K562 (cell line): ENCODE results near the gene ELOVL1. TPM values are rescaled to one million over a fixed set of nuclear protein-coding genes. Genes with fewer than 3 reads are reported as not detected.

Experiments
- BCL6 ChIP-seq: fragments of 250-450 bp; sonication (Bioruptor Pico); IDR thresholded peaks from 2 replicates; pipeline ENCODE4 v1.4.0; 2020
- DMBX1 ChIP-seq: fragments of 250-450 bp; sonication (Bioruptor Pico); IDR thresholded peaks from 2 replicates; pipeline ENCODE4 v1.8.0; 2022; ENCODE audit warnings: inconsistent platforms, mild to moderate bottlenecking, moderate library complexity, borderline replicate concordance
- DNMT1 ChIP-seq: fragments of 450-650 bp; IDR thresholded peaks from 2 replicates; pipeline ENCODE4 v1.6.1; 2016; ENCODE audit warnings: antibody characterized with exemption, mild to moderate bottlenecking
- KDM1A ChIP-seq, 2 experiments: fragments of 450-650 bp; IDR thresholded peaks; 2 replicates each; pipeline ENCODE4 v1.6.1; 2016; ENCODE audit warnings: mild to moderate bottlenecking in 2 of 2
- KLF13 ChIP-seq: fragments of 450-650 bp; IDR thresholded peaks from 2 replicates; pipeline ENCODE4 v1.6.1; 2016; ENCODE audit warnings: missing genetic modification characterization, low read depth, mild to moderate bottlenecking, missing compliant biosample characterization, moderate library complexity, borderline replicate concordance
- MBD2 ChIP-seq: sonication (generic); IDR thresholded peaks from 2 replicates; pipeline ENCODE4 v1.6.1; 2016; ENCODE audit warnings: low read depth, borderline replicate concordance
- NR2C2 ChIP-seq, 2 experiments: fragments of 200-800 bp in 1 of 2; sonication (Bioruptor generic) in 1 of 2; sonication (generic) in 1 of 2; formaldehyde crosslinking in 1 of 2; IDR thresholded peaks; 2 replicates each; pipeline versions ENCODE4 v1.6.1 to v1.8.0; 2016 to 2022; ENCODE audit warnings: mild to moderate bottlenecking in 1 of 2, missing compliant biosample characterization in 1 of 2, missing genetic modification characterization in 1 of 2, missing genetic modification reagents in 1 of 2
- PHB ChIP-seq: fragments of 250-450 bp; sonication (Bioruptor Pico); IDR thresholded peaks from 2 replicates; pipeline ENCODE4 v1.5.0; 2021
- RNF2 ChIP-seq: sonication (generic); IDR thresholded peaks from 2 replicates; pipeline ENCODE4 v1.6.1; 2016
- RUNX1 ChIP-seq: sonication (generic); IDR thresholded peaks from 2 replicates; pipeline ENCODE4 v1.6.1; 2016; ENCODE audit warnings: antibody characterized with exemption, low read depth
- SIN3B ChIP-seq: fragments of 450-650 bp; IDR thresholded peaks from 2 replicates; pipeline ENCODE4 v1.6.1; 2017; ENCODE audit warnings: low read depth, mild to moderate bottlenecking, moderate library complexity
- SMARCA5 ChIP-seq: fragments of 450-650 bp; IDR thresholded peaks from 2 replicates; pipeline ENCODE4 v1.6.1; 2016
- SRSF7 ChIP-seq: fragments of 200-400 bp; formaldehyde crosslinking; optimal IDR thresholded peaks from 2 replicates; pipeline ENCODE3; 2017; ENCODE audit warnings: mild to moderate bottlenecking, low read depth, low read length
- TAF9B ChIP-seq: fragments of 450-650 bp; IDR thresholded peaks from 2 replicates; pipeline ENCODE4 v1.6.1; 2018; ENCODE audit warnings: mild to moderate bottlenecking; ENCODE audit not compliant: partially characterized antibody
- TEAD1 ChIP-seq, 2 experiments: fragments of 450-650 bp in 1 of 2; sonication (generic) in 1 of 2; formaldehyde crosslinking; IDR thresholded peaks; 2 replicates each; pipeline versions ENCODE4 v1.4.0 to v1.8.0; 2020 to 2022; ENCODE audit warnings: mild to moderate bottlenecking in 2 of 2, missing genetic modification reagents in 1 of 2
- YY1 ChIP-seq, 3 experiments: IDR thresholded peaks; 2 replicates each; pipeline ENCODE4 v1.6.1; 2011; ENCODE audit warnings: low read length in 2 of 3, mild to moderate bottlenecking in 2 of 3, moderate library complexity in 2 of 3, borderline replicate concordance in 1 of 3, control low read depth in 1 of 3, low read depth in 1 of 3; ENCODE audit not compliant: insufficient read depth in 3 of 3, insufficient replicate concordance in 2 of 3, control insufficient read depth in 1 of 3, insufficient read length in 1 of 3; ENCODE audit errors: extremely low read depth in 1 of 3
- ZNF551 ChIP-seq: fragments of 250-450 bp; sonication (Bioruptor Pico); IDR thresholded peaks from 2 replicates; pipeline ENCODE4 v1.5.0; 2021; ENCODE audit warnings: mild to moderate bottlenecking, moderate library complexity
- polyA plus RNA-seq, 8 experiments: library from polyadenylated mRNA; depleted of rRNA in 4 of 8; stranded (reverse) in 5 of 8; unstranded in 3 of 8; fragments of >200 nt; fragmentation: Nextera tagmentation in 2 of 8; fragmentation: Illumina TruSeq in 1 of 8; extraction: Ambion mirVana in 2 of 8; extraction: Trizol in 1 of 8; gene quantifications; 2 replicates each; pipeline versions ENCODE4 v1.2.1 to v1.2.3, GENCODE V29; 2011 to 2014; ENCODE audit warnings: inconsistent platforms in 1 of 8, missing spikeins in 1 of 8
- total RNA-seq, 7 experiments: library from RNA; depleted of rRNA in 6 of 7; stranded (reverse); fragments of >200 nt in 6 of 7; fragmentation: Illumina TruSeq in 2 of 7; extraction: Trizol in 2 of 7; gene quantifications; 2 replicates each; pipeline versions ENCODE4 v1.2.1 to v1.2.3, GENCODE V29; 2011 to 2021; ENCODE audit warnings: low replicate concordance in 1 of 7
- TF ChIP-seq, protein P1 (sequence below): fragments of 450-650 bp; conservative IDR thresholded peaks from 2 replicates; pipeline ENCODE4 v1.6.1; 2016; ENCODE audit warnings: missing genetic modification characterization, low read depth, mild to moderate bottlenecking, missing compliant biosample characterization, moderate library complexity
- TF ChIP-seq, protein P2 (sequence below): fragments of 450-650 bp; IDR thresholded peaks from 2 replicates; pipeline ENCODE4 v1.6.1; 2017; ENCODE audit warnings: antibody characterized with exemption
- TF ChIP-seq, protein P3 (sequence below): IDR thresholded peaks from 2 replicates; pipeline ENCODE4 v1.6.1; 2011; ENCODE audit not compliant: insufficient read length; ENCODE audit errors: extremely low read depth
- TF ChIP-seq, protein P4 (sequence below): fragments of 250-450 bp; sonication (Bioruptor Pico); IDR thresholded peaks from 2 replicates; pipeline ENCODE4 v1.8.0; 2021; ENCODE audit warnings: moderate library complexity, mild to moderate bottlenecking, inconsistent platforms

The ELOVL1 gene
- total and polyA plus RNA-seq, 9 of the 15 experiments (the other 6 are each of a cell fraction or from before 2014, with no cell fraction given) = 51.0 to 157 (median 70.3) TPM

DNA sequence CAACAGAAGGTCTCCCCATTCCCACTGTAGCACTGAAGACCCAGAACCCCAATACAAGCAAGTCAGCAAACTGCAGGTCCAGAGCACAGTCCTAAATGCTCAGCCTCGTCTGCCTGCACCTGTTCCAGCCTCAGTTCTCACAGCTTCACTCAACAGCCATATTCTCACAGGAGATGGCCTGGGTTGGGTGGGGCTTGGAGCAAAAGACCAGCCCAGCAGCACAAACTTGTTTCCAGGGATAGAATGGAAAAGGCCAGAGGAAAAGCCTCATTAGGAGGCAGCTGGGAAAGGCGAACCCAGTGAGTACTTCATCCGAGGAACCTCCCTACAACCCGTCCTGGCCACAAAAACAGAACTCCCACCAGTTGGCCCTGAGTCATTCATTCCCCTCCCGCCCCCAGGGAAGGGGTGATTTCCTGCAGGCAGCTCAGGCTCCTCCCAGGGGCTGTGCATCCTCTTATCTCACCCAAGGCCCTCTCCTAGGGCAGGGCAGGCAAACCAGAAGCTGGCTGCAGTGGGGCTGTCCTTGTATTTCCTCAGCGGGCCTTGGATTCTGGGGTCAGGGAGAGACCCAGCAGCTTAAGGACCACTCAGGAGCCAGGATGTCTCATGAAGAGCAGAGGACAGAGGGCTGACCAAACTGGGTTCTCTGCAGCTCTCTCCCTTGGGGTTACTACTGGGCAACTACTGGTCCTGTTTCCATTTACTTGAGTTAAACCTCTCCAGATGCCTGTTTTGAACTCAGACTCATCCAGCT lies 37.6 kb downstream of the ELOVL1 start (continued):
- TF ChIP-seq BCL6 (CRISPR knock-in tag) (no peak), KDM1A (IDR thresholded peaks at IDR 0.05) (peak in 1 of 2 experiments; percentile 55; a peak in 2 of 4 replicates), TEAD1 (CRISPR knock-in tag; IDR thresholded peaks at IDR 0.05) (no peak), MBD2 (peak; percentile 78), TAF9B (no peak), SRSF7 (no peak), PHB (no peak), YY1 (IDR thresholded peaks at IDR 0.05; ENCODE audit: borderline replicate concordance in 1 of 3, control insufficient read depth in 1 of 3, extremely low read depth in 1 of 3, insufficient read depth in 3 of 3, insufficient read length in 1 of 3, insufficient replicate concordance in 2 of 3, low read depth in 1 of 3, low read length in 2 of 3) (peak in 1 of 3 experiments; percentile 43), SMARCA5 (no peak; the same call in 1 of the 2 replicates), RNF2 (peak; percentile 81), DNMT1 (no peak), SIN3B (no peak), KLF13 (tag) (no peak), RUNX1 (no peak), ZNF551 (no peak), DMBX1 (CRISPR knock-in tag) (0 out of 2 replicates have a peak, but pooled peaks have one; percentile 32), NR2C2 (CRISPR knock-in tag; IDR thresholded peaks at IDR 0.05) (no peak), NR2C2 (tag; IDR thresholded peaks at IDR 0.05) (no peak)
- TF ChIP-seq, protein P1, sequence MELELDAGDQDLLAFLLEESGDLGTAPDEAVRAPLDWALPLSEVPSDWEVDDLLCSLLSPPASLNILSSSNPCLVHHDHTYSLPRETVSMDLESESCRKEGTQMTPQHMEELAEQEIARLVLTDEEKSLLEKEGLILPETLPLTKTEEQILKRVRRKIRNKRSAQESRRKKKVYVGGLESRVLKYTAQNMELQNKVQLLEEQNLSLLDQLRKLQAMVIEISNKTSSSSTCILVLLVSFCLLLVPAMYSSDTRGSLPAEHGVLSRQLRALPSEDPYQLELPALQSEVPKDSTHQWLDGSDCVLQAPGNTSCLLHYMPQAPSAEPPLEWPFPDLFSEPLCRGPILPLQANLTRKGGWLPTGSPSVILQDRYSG = 0 out of 2 replicates have a peak, but pooled peaks have one; percentile 64
- TF ChIP-seq, protein P2, sequence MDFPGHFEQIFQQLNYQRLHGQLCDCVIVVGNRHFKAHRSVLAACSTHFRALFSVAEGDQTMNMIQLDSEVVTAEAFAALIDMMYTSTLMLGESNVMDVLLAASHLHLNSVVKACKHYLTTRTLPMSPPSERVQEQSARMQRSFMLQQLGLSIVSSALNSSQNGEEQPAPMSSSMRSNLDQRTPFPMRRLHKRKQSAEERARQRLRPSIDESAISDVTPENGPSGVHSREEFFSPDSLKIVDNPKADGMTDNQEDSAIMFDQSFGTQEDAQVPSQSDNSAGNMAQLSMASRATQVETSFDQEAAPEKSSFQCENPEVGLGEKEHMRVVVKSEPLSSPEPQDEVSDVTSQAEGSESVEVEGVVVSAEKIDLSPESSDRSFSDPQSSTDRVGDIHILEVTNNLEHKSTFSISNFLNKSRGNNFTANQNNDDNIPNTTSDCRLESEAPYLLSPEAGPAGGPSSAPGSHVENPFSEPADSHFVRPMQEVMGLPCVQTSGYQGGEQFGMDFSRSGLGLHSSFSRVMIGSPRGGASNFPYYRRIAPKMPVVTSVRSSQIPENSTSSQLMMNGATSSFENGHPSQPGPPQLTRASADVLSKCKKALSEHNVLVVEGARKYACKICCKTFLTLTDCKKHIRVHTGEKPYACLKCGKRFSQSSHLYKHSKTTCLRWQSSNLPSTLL = no peak
- TF ChIP-seq, protein P3, sequence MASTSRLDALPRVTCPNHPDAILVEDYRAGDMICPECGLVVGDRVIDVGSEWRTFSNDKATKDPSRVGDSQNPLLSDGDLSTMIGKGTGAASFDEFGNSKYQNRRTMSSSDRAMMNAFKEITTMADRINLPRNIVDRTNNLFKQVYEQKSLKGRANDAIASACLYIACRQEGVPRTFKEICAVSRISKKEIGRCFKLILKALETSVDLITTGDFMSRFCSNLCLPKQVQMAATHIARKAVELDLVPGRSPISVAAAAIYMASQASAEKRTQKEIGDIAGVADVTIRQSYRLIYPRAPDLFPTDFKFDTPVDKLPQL = no peak
- TF ChIP-seq, protein P4, sequence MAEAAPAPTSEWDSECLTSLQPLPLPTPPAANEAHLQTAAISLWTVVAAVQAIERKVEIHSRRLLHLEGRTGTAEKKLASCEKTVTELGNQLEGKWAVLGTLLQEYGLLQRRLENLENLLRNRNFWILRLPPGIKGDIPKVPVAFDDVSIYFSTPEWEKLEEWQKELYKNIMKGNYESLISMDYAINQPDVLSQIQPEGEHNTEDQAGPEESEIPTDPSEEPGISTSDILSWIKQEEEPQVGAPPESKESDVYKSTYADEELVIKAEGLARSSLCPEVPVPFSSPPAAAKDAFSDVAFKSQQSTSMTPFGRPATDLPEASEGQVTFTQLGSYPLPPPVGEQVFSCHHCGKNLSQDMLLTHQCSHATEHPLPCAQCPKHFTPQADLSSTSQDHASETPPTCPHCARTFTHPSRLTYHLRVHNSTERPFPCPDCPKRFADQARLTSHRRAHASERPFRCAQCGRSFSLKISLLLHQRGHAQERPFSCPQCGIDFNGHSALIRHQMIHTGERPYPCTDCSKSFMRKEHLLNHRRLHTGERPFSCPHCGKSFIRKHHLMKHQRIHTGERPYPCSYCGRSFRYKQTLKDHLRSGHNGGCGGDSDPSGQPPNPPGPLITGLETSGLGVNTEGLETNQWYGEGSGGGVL = no peak
